Endometrial microvascular endothelial cells (primary cell): Measurements from ENCODE around the gene GUCY2D. TPM values are rescaled to one million over a fixed set of nuclear protein-coding genes. Genes with fewer than 3 reads are reported as not detected.
"Not testable (repeated sequence)": the region's sequence is repeated elsewhere in the genome, so short reads cannot be mapped to it uniquely, and the experiment has no call there.

Experiments used
- in situ Hi-C: cut with HindIII; loops from 2 replicates; pipeline ENCODE4 v1.10.0; 2017; ENCODE audit warnings: low sequenced_read_pairs, low pct_unique_long_range_greater_than_20kb; ENCODE audit errors: inconsistent ontology term
- total RNA-seq: library from RNA; depleted of rRNA; stranded (reverse); fragments of >200 nt; gene quantifications from one replicate; pipeline ENCODE4 v1.2.3, GENCODE V29; 2015; ENCODE audit errors: inconsistent ontology term

Gene GUCY2D
- not detected for total RNA-seq

- in situ Hi-C loops: no loop called here
Observed at GRCh38 chr17:8001976-8002720, at the start of gene GUCY2D. GUCY2D (plus strand) TSS chr17:8002615; CDS start chr17:8003048, 433 bp downstream.

- in situ Hi-C loops: not testable (repeated sequence)
Observed at GRCh38 chr17:7953266-7953665, 49.1 kb upstream of the GUCY2D start.

GRCh38 chr17:7955414-7956227 is 46.8 kb upstream of the GUCY2D start:
- in situ Hi-C loops: no loop called here

DNA sequence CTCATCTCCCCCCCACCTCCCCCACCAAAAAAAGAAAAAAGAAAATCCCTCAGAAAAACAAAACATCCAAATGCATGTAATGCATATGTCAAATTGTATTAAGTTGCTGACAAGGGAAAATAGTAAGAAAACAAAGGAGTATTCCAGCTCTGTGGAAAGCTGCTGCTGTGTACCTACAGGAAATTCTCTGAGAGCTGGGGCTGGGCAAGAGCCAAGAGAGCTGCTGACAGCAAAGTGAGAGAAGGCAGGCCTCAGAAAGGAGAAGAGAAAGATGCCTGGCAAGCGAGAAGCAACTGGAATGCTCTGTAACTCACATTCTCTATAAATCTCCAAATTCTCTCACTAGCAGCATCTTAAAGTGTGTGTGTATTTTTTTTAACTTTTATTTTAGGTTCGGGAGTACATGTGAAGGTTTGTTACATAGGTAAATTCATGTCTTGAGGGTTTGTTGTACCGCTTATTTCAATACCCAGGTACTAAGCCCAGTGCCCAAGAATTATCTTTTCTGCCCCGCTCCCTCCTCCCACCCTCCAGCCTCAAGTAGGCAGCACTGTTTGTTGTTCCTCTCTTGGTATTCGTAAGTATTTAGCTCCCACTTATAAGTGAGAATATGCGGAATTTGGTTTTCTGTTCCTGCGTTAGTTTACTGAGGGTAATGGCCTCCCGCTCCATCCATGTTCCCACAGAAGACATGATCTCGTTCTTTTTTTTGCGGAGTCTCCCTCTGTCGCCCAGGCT is 46.0 kb upstream of the GUCY2D start:
- in situ Hi-C loops: no loop called here

DNA sequence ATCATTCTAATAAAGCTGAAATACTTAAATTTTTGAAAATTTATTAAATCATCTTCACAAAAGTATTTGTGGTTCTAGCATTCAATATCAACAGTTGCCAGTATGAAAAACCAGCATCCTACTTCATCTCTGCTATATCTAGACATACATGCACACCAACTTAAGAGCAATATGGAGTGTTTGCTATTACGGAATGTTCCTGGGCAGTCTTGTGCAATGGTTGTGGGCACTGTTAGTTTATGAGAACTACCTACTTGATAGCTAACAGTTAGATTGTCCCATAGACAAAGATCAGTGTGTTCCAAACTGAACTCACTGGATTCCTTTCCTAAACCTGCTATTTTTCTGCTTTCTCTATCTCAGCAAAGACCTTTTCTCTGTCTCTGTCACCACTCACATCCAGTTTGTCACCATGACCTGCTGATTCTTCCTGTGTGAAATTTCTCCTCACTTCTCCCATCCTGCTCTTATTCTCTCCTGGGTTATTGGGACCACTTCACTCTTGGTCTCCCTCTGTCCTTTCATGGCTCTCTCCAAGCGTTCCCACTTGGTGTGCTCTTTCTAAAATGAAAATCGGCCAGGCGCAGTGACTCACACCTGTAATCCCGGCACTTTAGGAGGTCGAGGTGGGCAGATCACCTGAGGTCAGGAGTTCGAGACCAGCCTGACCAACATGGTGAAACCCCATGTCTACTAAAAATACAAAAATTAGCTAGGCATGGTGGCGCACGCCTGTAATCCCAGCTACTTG is 42.7 kb upstream of the GUCY2D start:
- in situ Hi-C loops: no loop called here

GRCh38 chr17:7961421-7961820 is 41.0 kb upstream of the GUCY2D start:
- in situ Hi-C loops: no loop called here

DNA sequence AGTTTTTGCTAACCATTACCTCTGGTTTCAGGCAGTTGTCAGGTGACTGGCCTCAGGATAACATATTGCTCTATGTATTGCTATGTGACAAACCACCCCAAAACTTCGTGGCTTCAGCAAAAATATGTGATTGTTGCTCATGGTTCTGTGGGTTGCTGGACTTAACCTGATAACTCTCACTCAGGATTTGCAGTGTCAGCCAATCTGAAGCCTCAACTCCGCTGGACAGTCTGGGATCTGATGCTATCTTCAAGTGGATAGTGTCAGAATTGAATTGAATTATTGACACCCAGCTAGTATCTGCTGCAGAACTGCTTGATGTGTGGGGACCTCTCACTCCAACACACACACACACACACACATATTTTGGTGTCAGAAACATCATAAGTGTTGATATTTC is 34.7 kb upstream of the GUCY2D start:
- in situ Hi-C loops: no loop called here

- in situ Hi-C loops: no loop called here
Observed at GRCh38 chr17:7969433-7969832, 33.0 kb upstream of the GUCY2D start.

GRCh38 chr17:7971651-7972050 is 30.8 kb upstream of the GUCY2D start:
- in situ Hi-C loops: no loop called here

DNA sequence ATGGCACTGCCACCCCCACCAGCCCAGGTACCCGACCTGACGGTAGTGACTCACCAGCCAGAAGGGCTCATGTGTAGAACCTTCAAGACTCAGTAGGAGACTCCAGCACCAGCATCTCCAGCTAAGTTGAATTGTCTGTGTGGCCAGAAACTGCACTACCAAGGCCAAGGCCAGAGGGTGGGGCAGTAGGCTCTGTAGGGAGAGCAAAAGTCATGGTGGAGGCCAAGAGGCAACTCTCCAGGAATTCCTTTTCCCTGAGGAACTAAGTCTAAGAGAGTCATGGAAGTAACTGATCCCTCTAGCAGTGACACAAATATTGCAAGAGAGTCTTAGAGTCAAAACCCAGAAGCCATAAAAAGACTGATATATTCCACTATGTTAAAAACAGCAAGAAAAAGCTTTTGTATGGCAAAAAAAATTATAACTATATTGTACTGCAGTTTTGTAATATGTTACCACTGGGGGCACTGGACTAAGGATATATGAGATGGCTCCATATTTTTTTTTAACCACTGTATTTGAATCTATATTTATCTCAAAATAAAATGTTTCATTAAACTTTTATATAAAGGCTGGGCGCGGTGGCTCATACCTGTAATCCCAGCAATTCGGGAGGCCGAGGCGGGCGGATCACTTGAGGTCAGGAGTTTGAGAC is 30.2 kb upstream of the GUCY2D start:
- in situ Hi-C loops: no loop called here

GRCh38 chr17:7974638-7975131 is 27.7 kb upstream of the GUCY2D start:
- in situ Hi-C loops: no loop called here

DNA sequence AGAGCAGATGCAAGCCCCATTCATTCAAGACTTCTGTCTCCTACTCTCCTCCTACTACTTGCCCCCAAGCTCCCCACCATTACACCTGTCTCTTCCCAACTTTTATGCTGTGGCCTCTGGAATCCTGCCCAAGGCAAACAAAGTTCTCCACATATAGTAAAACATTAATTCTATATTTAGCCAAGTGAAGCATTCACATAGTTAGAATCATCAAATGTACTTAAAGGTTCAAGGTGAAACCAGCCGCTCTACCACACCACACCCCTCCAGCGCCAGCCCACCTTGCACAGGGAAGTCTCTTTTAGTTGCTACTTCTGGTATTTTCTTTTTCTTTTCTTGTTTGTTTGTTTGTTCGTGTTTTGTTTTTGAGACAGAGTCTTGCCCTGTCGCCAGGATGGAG is 25.4 kb upstream of the GUCY2D start:
- in situ Hi-C loops: no loop called here

DNA sequence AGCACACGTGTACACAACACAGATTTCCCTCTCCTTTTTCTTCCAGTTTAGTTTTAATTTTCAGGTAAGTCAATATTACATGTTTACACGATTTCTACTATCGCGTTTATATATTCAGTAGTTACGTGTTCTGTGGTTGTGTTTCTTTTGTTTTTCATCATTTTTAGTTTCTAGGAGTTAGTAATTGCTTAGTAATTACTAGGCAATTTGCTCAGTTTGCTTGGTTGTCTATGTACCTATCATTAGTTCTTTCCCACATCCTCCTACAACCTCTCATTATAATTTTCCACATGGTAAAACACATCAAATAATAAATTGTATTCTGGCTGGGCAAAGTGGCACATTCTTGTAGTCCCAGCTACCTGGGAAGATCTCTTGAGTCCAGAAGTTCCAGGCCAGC is 24.6 kb upstream of the GUCY2D start:
- in situ Hi-C loops: no loop called here

GRCh38 chr17:7982173-7982572 is 20.2 kb upstream of the GUCY2D start:
- in situ Hi-C loops: no loop called here

DNA sequence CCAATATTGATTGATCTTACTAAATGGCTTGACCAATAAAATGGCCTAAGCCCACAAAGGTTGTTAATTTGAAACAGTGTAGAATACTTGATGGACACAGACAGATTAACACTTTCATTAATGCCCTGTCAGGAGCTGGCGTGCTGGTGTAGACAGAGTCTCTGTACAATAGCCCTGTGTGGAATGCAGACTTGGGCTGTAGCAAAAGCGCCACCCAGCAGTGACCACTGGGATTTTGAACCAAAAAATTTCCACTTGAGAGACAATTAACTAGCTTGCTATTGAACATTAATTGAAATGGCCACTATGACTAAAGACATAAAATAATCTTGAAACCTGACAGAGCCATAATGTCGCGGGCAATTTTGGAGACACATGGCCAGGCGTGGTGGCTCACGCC is 19.7 kb upstream of the GUCY2D start:
- in situ Hi-C loops: no loop called here

DNA sequence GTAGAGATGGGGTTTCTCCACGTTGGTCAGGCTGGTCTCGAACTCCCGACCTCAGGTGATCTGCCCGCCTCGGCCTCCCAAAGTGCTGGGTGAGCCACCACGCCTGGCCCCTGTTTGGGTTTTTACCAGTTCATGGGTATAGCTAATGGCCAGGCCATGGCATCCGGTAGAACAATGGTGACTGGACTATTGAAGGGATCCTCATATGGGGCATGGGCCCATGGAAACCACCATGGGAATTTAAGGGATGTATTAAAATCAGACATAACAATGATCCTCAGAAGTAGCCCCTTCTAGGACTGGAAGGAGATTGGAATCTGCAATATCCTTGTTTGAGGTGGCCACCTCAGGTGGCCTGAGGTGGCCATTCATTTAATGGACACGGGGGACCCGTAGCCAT is 17.5 kb upstream of the GUCY2D start:
- in situ Hi-C loops: no loop called here

- in situ Hi-C loops: no loop called here
Observed at GRCh38 chr17:7987112-7987893, 15.1 kb upstream of the GUCY2D start.

DNA sequence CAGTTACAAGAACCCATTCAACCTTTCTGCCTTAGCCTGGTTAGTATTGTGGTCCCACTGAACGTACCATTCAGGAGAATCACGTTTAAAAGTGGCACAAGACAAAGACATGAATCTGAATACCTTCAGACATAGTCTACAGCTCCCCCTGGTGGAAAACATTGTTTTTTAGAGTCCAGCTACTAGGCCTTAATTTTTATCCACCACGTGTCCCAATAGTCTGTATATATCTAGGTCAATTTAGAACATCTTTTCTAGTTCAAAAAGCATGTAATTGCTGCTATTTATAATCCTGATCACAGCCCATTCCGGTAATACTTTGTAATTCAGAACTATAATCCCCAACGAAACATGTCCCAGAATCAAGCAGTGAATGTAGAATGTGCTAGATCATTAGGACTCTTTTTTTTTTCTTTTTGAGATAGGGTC is 13.7 kb upstream of the GUCY2D start:
- in situ Hi-C loops: no loop called here
